GM06990 (cell line): ENCODE measurements around the gene ASXL2.
"Not testable (repeated sequence)": the region's sequence is repeated elsewhere in the genome, so short reads cannot be mapped to it uniquely, and the experiment has no call there.

Source experiments
- DNase-seq: peaks from one replicate; pipeline ENCODE4 v3.0.0-alpha.2; 2011; ENCODE audit not compliant: insufficient read length; ENCODE audit errors: extremely low read depth
- H3K27me3 ChIP-seq: replicated peaks from 2 replicates; pipeline ENCODE4 v1.6.0; 2011; ENCODE audit warnings: low read length; ENCODE audit not compliant: control insufficient read depth, insufficient read depth
- H3K36me3 ChIP-seq: 2 replicates; pipeline ENCODE4 v1.5.1; 2011; ENCODE audit warnings: low read length; ENCODE audit not compliant: control insufficient read depth, insufficient read depth
- H3K4me3 ChIP-seq: replicated peaks from 2 replicates; pipeline ENCODE4 v1.5.1; 2011; ENCODE audit warnings: low read depth, mild to moderate bottlenecking, control low read depth, low read length
- CTCF ChIP-seq: IDR thresholded peaks from 2 replicates; pipeline ENCODE4 v1.5.1; 2011; ENCODE audit warnings: low read length, control low read depth, mild to moderate bottlenecking, inconsistent platforms; ENCODE audit not compliant: insufficient read depth, poor library complexity, severe bottlenecking

Gene ASXL2

GRCh38 chr2:25903216-25903776, 25.0 kb upstream of the ASXL2 start:
- TF ChIP-seq CTCF, result no peak
- H3K4me3 ChIP-seq, result no peak overlapping the region
- H3K27me3 ChIP-seq, result no peaks in the 10 kb centered on the region
- no peak for DNase-seq
- H3K36me3 ChIP-seq, result no peaks in the 10 kb centered on the region

DNA sequence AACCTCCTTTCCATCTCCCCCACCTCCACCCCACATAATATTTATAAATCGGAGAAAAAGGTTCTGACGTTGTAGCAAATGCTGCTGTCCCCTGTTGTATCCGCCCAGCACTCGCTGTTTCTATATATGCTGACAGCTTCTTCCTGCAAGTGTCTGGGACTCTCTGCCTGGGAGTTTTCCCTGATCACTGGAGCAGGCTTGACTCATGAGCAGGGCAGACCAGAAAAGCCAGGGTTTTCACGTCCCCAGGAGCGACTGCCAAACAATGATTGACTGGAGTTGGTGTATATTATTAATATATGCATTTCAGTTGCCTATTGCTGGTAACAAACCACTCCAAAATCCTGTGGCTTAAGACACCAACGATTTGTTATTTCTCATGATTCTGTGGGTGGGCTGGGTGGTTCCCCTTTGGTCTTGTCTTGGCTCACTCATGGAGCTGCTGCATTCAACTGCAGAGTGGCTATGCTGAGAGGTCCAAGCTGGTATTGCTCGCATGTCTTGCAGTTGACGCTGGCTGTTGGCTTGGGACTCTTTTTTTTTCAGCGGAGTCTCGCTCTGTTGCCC, 21.2 kb upstream of the ASXL2 start:
- Histone ChIP-seq H3K4me3 (no peak overlapping the region), H3K36me3 (no peaks in the 10 kb centered on the region), H3K27me3 (no peaks in the 10 kb centered on the region)
- TF ChIP-seq CTCF, result no peak
- no peak for DNase-seq

DNA sequence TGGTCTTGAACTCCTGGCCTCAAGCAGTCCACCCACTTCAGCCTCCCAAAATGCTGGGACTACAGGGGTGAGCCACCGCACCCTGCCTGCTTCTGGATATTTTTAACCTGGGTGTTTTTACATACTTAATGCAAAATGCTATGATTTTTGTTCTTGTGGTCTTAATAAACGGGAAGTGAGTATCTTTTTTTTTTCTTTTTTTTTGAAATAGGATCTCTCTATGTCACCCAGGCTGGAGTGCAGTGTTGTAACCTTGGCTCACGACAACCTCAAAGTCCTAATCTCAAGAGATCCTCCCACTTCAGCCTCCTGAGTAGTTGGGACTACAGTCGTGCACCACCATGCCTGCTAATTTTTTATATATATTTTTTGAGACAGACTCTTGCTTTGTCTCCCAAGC, 19.2 kb upstream of the ASXL2 start:
- Histone ChIP-seq H3K36me3 (no peaks in the 10 kb centered on the region), H3K4me3 (no peak overlapping the region), H3K27me3 (no peaks in the 10 kb centered on the region)
- TF ChIP-seq CTCF, result no peak
- DNase-seq, result peak; percentile 11

- not testable (repeated sequence) for H3K36me3 ChIP-seq, H3K27me3 ChIP-seq, DNase-seq, H3K4me3 ChIP-seq
Observed at GRCh38 chr2:25896308-25896707, 18.0 kb upstream of the ASXL2 start.

- DNase-seq, result no peak
- Histone ChIP-seq H3K27me3 (no peaks in the 10 kb centered on the region), H3K4me3 (no peak overlapping the region), H3K36me3 (no peaks in the 10 kb centered on the region)
- TF ChIP-seq CTCF, result no peak
Observed at GRCh38 chr2:25895610-25896009, 17.3 kb upstream of the ASXL2 start.

- Histone ChIP-seq H3K27me3 (no peaks in the 10 kb centered on the region), H3K4me3 (no peak overlapping the region), H3K36me3 (no peaks in the 10 kb centered on the region)
- TF ChIP-seq CTCF, result no peak
- DNase-seq, result no peak
Observed at GRCh38 chr2:25895018-25895417, 16.7 kb upstream of the ASXL2 start.
